BE2C (cell line): Measurements from ENCODE around the gene PLCXD1.

Experiments
- DNase-seq: peaks from one replicate; pipeline ENCODE4 v3.0.0-alpha.2; 2020
- H3K27me3 ChIP-seq: fragments of 250-450 bp; sonication (Bioruptor Pico); 2 replicates; pipeline ENCODE4 v1.5.1; 2020; ENCODE audit warnings: mild to moderate bottlenecking
- H3K36me3 ChIP-seq: fragments of 250-450 bp; sonication (Bioruptor Pico); 2 replicates; pipeline ENCODE4 v1.5.1; 2020; ENCODE audit warnings: mild to moderate bottlenecking
- H3K4me1 ChIP-seq: fragments of 250-450 bp; sonication (Bioruptor Pico); 2 replicates; pipeline ENCODE4 v1.5.1; 2020
- H3K4me3 ChIP-seq: 2 replicates; pipeline ENCODE4 v1.5.1; 2011; ENCODE audit warnings: low read depth, low read length
- H3K9me3 ChIP-seq: fragments of 250-450 bp; sonication (Bioruptor Pico); 2 replicates; pipeline ENCODE4 v1.5.1; 2020
- CTCF ChIP-seq: IDR thresholded peaks from 2 replicates; pipeline ENCODE4 v1.5.1; 2012; ENCODE audit warnings: mild to moderate bottlenecking, low read depth, low read length

PLCXD1 gene

GRCh38 chrX:340641-341423 lies 59.7 kb downstream of the PLCXD1 start:
- Histone ChIP-seq H3K4me3 (no peak overlapping the region), H3K27me3 (no peaks in the 10 kb centered on the region), H3K4me1 (no peaks in the 10 kb centered on the region), H3K36me3 (no peaks in the 10 kb centered on the region), H3K9me3 (no peaks in the 10 kb centered on the region)
- no peak for TF ChIP-seq CTCF
- DNase-seq = no peak

GRCh38 chrX:341541-342101 lies 60.4 kb downstream of the PLCXD1 start:
- H3K36me3 ChIP-seq = no peaks in the 10 kb centered on the region
- no peaks in the 10 kb centered on the region for H3K4me1 ChIP-seq
- no peak for DNase-seq

DNA sequence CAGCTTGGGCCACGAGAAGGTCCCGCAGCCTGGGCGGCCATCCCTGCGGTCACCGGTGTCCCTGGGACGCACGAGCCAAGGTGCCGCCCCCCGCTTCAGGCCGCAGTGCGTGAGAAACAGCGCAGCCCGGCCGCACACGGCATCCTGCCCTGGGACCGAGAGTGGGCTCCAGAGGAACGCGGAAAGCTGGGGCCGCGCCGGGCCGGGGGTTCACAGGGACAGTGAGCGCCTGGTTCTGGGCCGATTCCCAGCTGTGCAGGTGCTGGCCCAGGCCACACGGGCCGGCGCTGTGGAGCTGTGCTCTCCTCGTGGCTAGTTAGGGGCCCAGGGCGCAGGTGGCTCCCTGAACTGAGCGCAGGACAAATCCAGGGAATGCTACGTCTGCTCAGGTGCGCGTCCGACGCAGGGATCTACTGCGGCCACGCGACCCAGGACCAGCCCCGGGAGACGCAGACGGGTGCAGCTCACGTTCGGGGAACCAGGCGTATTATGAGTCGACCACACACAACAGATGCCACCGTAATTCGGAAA lies 63.3 kb downstream of the PLCXD1 start:
- no peak for DNase-seq
- H3K4me1 ChIP-seq = no peaks in the 10 kb centered on the region
- H3K36me3 ChIP-seq = no peaks in the 10 kb centered on the region
- no peak for TF ChIP-seq CTCF
- no peak overlapping the region for H3K4me3 ChIP-seq
- H3K27me3 ChIP-seq = no peaks in the 10 kb centered on the region
- no peaks in the 10 kb centered on the region for H3K9me3 ChIP-seq

More at GRCh38 chrX:341541-342101, 60.4 kb downstream of the PLCXD1 start:
- Histone ChIP-seq H3K9me3 (no peaks in the 10 kb centered on the region), H3K27me3 (no peaks in the 10 kb centered on the region), H3K4me3 (no peak overlapping the region)
- no peak for TF ChIP-seq CTCF

DNA sequence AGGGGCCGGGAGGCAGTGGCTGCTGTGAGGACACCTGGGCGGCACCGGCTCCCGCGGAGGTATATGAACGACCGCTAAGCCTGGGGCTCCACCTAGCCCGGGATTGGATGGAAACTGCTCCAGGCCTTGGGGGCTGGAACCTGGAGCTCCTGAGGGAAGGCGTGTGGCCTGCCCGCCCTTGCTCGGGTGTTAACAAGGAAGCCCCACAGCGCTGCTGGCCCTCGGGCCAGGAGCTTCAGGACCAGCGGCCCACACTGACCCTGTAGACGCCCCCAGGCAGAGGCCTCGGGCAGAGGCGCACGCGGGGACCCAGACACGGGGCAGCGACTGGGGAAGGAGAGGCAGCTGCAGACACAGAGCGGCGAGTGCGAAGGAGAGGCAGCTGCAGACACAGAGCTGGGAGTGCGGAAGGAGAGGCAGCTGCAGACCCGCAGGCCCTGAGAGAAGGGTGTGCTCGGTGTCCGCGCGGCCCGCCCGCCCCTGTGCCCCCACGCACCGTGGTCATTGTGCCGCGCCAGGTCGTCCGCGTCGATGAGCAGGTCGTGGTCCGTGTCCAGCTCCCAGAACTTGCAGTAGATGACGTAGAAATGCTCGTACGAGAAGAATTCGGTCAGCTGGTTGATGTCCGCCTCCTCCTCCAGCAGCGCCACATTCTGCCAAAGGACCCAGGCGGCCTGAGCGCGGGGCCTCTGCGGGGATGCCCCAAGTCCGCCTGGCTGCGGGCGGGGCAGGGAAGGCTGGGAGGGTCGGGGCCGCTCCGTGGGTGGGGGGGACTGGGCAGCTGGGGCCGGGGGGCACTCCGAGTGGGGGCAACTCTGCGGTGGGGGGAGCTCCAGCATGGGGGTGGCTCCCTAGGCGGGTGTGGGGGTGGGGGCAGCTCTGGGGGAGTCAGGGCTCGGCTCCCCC lies 64.1 kb downstream of the PLCXD1 start:
- DNase-seq = no peak
- Histone ChIP-seq H3K4me3 (no peak overlapping the region), H3K27me3 (no peaks in the 10 kb centered on the region), H3K36me3 (no peaks in the 10 kb centered on the region), H3K9me3 (no peaks in the 10 kb centered on the region), H3K4me1 (no peaks in the 10 kb centered on the region)
- TF ChIP-seq CTCF = no peak

DNA sequence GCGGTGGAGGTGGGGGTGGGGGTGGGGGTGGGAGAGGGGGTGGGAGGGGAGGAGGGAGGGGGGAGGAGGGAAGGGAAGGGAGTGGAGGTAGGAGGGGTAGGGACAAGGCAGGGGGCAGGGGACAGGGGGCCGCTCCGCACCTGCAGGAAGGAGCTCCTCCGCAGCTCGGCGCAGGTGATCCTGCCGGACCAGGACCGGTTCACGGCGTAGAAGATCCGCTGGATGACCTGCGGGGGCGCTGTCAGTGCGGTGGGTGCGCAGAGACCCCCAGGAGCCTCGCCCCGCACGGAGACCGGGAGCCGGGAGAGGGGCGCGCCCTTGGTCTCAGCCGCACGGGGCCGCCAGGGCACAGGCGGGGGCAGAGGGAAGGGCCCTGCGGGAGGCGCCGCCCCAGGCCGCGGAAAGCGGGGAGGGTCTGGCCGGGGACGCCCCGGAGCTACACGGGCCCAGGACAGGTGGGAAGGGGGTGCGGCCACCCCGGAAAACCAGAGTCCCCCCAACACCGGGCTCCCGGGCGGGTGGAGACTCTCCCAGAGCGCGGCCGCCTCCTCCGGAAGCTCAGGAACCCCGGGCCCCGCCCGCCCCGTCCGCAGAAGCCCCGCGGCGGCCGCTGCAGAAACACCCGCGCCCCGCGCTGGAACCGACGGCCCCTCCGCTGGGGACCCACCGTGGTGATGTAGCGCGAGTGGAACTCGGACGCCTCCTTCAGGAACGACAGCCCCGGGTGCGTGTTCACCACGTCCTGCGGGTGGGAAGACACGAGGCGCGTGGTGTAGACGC lies 65.0 kb downstream of the PLCXD1 start:
- H3K9me3 ChIP-seq = no peaks in the 10 kb centered on the region
- H3K4me1 ChIP-seq = no peaks in the 10 kb centered on the region
- DNase-seq = no peak
- no peak overlapping the region for H3K4me3 ChIP-seq
- no peak for TF ChIP-seq CTCF
- H3K36me3 ChIP-seq = no peaks in the 10 kb centered on the region
- H3K27me3 ChIP-seq = no peaks in the 10 kb centered on the region
